Kidney (tissue), 14 donors: ENCODE data around the gene MAFG. TPM values are rescaled to one million over a fixed set of nuclear protein-coding genes. Genes with fewer than 3 reads are reported as not detected.
A peak's percentile ranks its signal among the peaks of the same experiment; 100 is the strongest.

Source experiments
- DNase-seq, 5 donors: peaks; one replicate each; pipeline ENCODE4 v3.0.0-alpha.2; 2013 to 2020
- FAIRE-seq: peaks from 2 replicates; lab custom pipeline; 2012; peaks lifted over from hg19 to GRCh38; lab: Jason Lieb, UNC
- H3K27ac ChIP-seq, 2 donors: one replicate each; pipeline ENCODE4 v1.7.0; 2013; ENCODE audit warnings: low read depth in 2 of 2, low read length in 2 of 2, inconsistent platforms in 1 of 2
- H3K27me3 ChIP-seq: one replicate; pipeline ENCODE4 v1.7.1; 2013; ENCODE audit warnings: low read length, inconsistent platforms; ENCODE audit not compliant: control insufficient read depth, insufficient read depth
- H3K36me3 ChIP-seq, 3 donors: one replicate each; pipeline versions ENCODE4 v1.7.0 to v1.7.1; 2013; ENCODE audit warnings: low read length in 3 of 3, control low read depth in 1 of 3, inconsistent platforms in 1 of 3; ENCODE audit not compliant: insufficient read depth in 3 of 3, control insufficient read depth in 2 of 3
- H3K4me1 ChIP-seq, 3 donors: one replicate each; pipeline versions ENCODE4 v1.7.0 to v1.7.1; 2013; ENCODE audit warnings: low read length in 3 of 3, inconsistent platforms in 1 of 3, low read depth in 1 of 3; ENCODE audit not compliant: control insufficient read depth in 2 of 3, insufficient read depth in 2 of 3
- H3K4me3 ChIP-seq, 3 donors: one replicate each; pipeline versions ENCODE4 v1.7.0 to v1.8.1; 2013; ENCODE audit warnings: low read length in 3 of 3, control low read depth in 1 of 3, inconsistent platforms in 1 of 3
- H3K9ac ChIP-seq, 3 donors: one replicate each; pipeline versions ENCODE4 v1.7.0 to v1.7.1; 2013; ENCODE audit warnings: low read length in 3 of 3, control low read depth in 1 of 3, inconsistent platforms in 1 of 3
- H3K9me3 ChIP-seq, 3 donors: one replicate each; pipeline versions ENCODE4 v1.7.0 to v1.7.1; 2013; ENCODE audit warnings: low read length in 3 of 3, control low read depth in 1 of 3, inconsistent platforms in 1 of 3; ENCODE audit not compliant: control insufficient read depth in 2 of 3, insufficient read depth in 1 of 3
- intact Hi-C: fragments of 100-400 bp; cut with DNase I; formaldehyde crosslinking; loops from one replicate; pipeline ENCODE4 v1.11.1; 2022
- polyA plus RNA-seq: library from polyadenylated mRNA; stranded (reverse); fragments of 350-450 nt; fragmentation: Illumina TruSeq; extraction: RNeasy Lipid Tissue Mini Kit (QIAGEN cat#74804); gene quantifications from one replicate; pipeline ENCODE4 v1.2.3, GENCODE V29; 2014; ENCODE audit warnings: low read depth, low replicate concordance; ENCODE audit not compliant: insufficient read depth
- total RNA-seq: library from RNA; stranded (reverse); fragmentation: NEBNext Ultra II Directional; extraction: Animal tissue kit (Norgen Biotek cat#: 25700); gene quantifications from one replicate; pipeline ENCODE4 v1.2.1, GENCODE V29; 2021
- TF ChIP-seq, protein P1 (sequence below): IDR thresholded peaks from 3 replicates; pipeline ENCODE4 v1.5.1; 2012; ENCODE audit warnings: mild to moderate bottlenecking, moderate library complexity, borderline replicate concordance; ENCODE audit not compliant: insufficient read depth; ENCODE audit errors: extremely low read depth
- donor health status: control.
- donor health status: control.
- donor health status: control.
- donor health status: control.
- donor health status: control.
- donor health status: DM: yes; HTN: yes; CAD: no.
- donor health status: Normal renal cell carcinoma (clear cell type).

MAFG gene
- total and polyA plus RNA-seq, 2 donors from 2014 or later = 8.3 to 18.2 TPM

DNA sequence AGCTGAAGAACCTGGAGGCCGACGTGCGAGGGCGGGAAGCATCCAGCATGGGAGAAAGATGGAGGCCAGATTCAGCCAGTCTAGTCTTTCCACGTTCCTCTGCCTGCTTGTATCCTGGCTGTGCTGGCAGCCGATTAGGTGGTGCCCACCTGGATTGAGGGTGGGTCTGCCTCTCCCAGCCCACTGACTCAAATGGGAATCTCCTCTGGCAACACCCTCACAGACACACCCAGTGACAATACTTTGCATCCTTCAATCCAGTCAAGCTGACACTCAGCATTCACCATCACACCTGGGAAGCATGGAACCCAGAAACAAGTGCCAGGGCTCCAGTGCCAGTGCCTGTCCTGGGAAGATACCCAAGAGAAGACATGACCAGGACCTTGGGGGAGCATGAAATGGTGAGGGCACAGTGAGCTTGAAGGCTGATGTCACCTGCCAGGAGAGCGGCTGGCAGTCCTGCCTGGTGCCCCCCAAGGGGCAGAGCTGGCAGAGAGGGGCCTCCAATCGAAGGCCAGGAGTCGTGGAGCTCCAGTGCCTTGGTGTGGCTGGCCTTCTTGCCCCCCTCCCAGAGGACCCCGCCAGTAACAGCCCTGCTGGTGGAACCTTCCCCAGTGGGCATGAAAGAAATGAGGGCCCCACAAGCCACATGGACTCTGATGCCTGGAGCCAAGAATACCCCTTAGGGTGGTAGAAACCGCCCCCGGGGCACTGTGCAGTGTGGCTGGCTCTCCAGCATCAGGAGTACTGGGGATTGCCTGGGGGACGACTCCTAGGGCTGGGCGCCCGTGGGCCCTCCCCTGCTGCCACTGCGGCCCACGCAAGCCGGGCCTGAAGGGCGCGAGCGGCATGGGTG, 26.1 kb downstream of the MAFG start:
- Histone ChIP-seq H3K27me3 (no peaks in the 10 kb centered on the region), H3K4me1 (peaks cover 0 to 3% (median 0%) of the 10 kb centered on the region in 3 donors), H3K4me3 (no peak overlapping the region), H3K9ac (no peak overlapping the region), H3K27ac (no peak overlapping the region), H3K9me3 (no peaks in the 10 kb centered on the region), H3K36me3 (peaks cover 3 to 24% (median 3%) of the 10 kb centered on the region in 3 donors)
- DNase-seq = no peak
- intact Hi-C loops = no loop called here
- TF ChIP-seq, protein P1, sequence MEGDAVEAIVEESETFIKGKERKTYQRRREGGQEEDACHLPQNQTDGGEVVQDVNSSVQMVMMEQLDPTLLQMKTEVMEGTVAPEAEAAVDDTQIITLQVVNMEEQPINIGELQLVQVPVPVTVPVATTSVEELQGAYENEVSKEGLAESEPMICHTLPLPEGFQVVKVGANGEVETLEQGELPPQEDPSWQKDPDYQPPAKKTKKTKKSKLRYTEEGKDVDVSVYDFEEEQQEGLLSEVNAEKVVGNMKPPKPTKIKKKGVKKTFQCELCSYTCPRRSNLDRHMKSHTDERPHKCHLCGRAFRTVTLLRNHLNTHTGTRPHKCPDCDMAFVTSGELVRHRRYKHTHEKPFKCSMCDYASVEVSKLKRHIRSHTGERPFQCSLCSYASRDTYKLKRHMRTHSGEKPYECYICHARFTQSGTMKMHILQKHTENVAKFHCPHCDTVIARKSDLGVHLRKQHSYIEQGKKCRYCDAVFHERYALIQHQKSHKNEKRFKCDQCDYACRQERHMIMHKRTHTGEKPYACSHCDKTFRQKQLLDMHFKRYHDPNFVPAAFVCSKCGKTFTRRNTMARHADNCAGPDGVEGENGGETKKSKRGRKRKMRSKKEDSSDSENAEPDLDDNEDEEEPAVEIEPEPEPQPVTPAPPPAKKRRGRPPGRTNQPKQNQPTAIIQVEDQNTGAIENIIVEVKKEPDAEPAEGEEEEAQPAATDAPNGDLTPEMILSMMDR = no peak
- no peak for FAIRE-seq

DNA sequence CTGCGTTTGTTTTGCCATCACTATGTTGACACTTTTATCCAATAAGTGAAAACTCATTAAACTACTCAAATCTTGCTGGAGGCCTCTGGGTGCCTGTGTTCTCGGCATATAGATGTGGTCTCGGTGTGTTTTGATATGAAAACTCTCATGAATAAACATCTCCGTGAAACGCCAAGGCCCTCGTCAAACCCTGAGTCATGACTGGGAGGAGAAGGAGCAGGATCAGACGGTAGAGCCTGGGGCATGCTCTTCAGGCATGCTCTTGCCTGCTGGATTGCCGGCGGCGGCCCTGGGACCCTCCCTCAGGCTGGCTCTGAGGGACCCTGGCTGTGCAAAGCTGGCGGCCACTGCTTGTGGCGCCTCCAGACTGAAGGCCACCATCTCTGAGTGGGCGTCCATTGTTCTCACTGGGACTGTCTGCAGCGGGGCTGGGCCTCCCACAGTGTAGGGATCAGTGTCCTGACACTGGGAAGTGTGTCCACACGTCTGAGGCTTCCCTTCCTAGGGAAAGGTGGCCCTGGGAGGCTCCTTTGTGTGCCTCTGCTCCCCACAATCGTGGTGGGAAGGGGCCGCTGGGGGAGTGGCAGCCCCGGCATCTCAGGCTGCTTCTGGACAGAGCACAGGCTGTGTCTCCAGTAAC, 27.2 kb downstream of the MAFG start:
- H3K9me3 ChIP-seq = no peaks in the 10 kb centered on the region
- no peaks in the 10 kb centered on the region for H3K27me3 ChIP-seq
- H3K9ac ChIP-seq = no peak overlapping the region
- peaks cover 3 to 28% (median 3%) of the 10 kb centered on the region in 3 donors for H3K36me3 ChIP-seq
- DNase-seq (peak in 1 of 5 donors; percentile 33), FAIRE-seq (no peak)
- TF ChIP-seq, protein P1 = no peak
- intact Hi-C loops = no loop called here
- H3K4me3 ChIP-seq = no peak overlapping the region
- no peak overlapping the region for H3K27ac ChIP-seq
- peaks cover 0 to 3% (median 0%) of the 10 kb centered on the region in 3 donors for H3K4me1 ChIP-seq

DNA sequence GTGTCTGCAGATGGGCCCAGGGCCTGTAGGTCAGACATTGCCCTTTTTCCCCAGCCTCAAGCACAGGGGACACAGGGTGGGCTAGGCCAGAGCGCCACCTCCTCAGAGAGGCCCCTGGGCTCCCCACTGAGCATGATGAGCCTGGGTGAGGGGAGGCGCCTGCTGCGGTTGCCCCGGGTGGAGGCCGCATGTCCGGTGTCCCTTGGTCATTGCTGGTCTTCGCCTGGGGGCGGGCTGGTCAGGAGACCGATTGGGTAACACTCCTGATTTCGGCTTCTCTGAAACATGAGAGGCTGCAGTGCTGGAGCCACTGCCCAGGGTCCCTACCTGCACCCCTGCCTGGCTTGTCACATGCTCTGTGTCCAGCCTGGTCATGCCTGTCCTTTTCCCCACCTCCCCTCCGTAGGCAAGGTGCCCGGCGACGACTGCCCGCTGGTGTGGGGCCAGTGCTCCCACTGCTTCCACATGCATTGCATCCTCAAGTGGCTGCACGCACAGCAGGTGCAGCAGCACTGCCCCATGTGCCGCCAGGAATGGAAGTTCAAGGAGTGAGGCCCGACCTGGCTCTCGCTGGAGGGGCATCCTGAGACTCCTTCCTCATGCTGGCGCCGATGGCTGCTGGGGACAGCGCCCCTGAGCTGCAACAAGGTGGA, 27.9 kb downstream of the MAFG start:
- Histone ChIP-seq H3K9me3 (no peaks in the 10 kb centered on the region), H3K4me1 (peaks cover 0 to 3% (median 0%) of the 10 kb centered on the region in 3 donors), H3K27ac (no peak overlapping the region), H3K4me3 (no peak overlapping the region), H3K27me3 (no peaks in the 10 kb centered on the region), H3K9ac (no peak overlapping the region), H3K36me3 (peaks cover 3 to 29% (median 3%) of the 10 kb centered on the region in 3 donors)
- TF ChIP-seq, protein P1 = no peak
- FAIRE-seq (no peak), DNase-seq (no peak)
- intact Hi-C loops = no loop called here
